ENCODE data around the gene ORC2.

Gene ORC2

GRCh38 chr2:200860092-200860795 lies 103.2 kb downstream of the ORC2 start:
- no peak for DNase-seq

All from activated gamma-delta T cell (primary cell).